Vagina (tissue), 2 donors: ENCODE data around the gene SMPD2. TPM values are rescaled to one million over a fixed set of nuclear protein-coding genes. Genes with fewer than 3 reads are reported as not detected.

Experiments
- DNase-seq, 2 donors: peaks; one replicate each; pipeline ENCODE4 v3.0.0-alpha.2; 2017; ENCODE audit errors: extremely low spot score in 2 of 2
- H3K27ac ChIP-seq: fragments of 200-600 bp; sonication (generic); one replicate; pipeline ENCODE4 v1.5.1; 2019
- H3K27me3 ChIP-seq: fragments of 200-600 bp; sonication (generic); one replicate; pipeline ENCODE4 v1.5.1; 2019
- H3K36me3 ChIP-seq, 2 donors: fragments of 200-600 bp; sonication (generic); one replicate each; pipeline ENCODE4 v1.5.1; 2017 to 2019
- H3K4me1 ChIP-seq: fragments of 200-600 bp; sonication (generic); one replicate; pipeline ENCODE4 v1.5.1; 2019
- H3K4me3 ChIP-seq, 2 donors: fragments of 200-600 bp; sonication (generic); 1 replicate in 1 of 2; 2 replicates in 1 of 2; pipeline ENCODE4 v1.5.1; 2016 to 2019
- H3K9me3 ChIP-seq: fragments of 200-600 bp; sonication (generic); one replicate; pipeline ENCODE4 v1.5.1; 2019
- CTCF ChIP-seq, 3 experiments: fragments of 450-650 bp in 2 of 3; fragments of 200-600 bp in 1 of 3; sonication (generic) in 1 of 3; IDR thresholded peaks; one replicate each; pipeline ENCODE4 v1.5.1; 2017 to 2019; ENCODE audit warnings: antibody characterized with exemption in 3 of 3, mild to moderate bottlenecking in 2 of 3, moderate library complexity in 2 of 3
- POLR2A ChIP-seq, 2 donors: fragments of 450-650 bp; IDR thresholded peaks; one replicate each; pipeline ENCODE4 v1.6.1; 2017; ENCODE audit warnings: antibody characterized with exemption in 2 of 2, mild to moderate bottlenecking in 2 of 2, moderate library complexity in 2 of 2
- POLR2AphosphoS5 ChIP-seq, 2 donors: sonication (generic); formaldehyde crosslinking; IDR thresholded peaks; one replicate each; pipeline ENCODE4 v1.9.0; 2017; ENCODE audit warnings: antibody characterized with exemption in 2 of 2, mild to moderate bottlenecking in 2 of 2, low read depth in 1 of 2; ENCODE audit not compliant: insufficient read depth in 1 of 2
- intact Hi-C: fragments of 100-400 bp; cut with DNase I; formaldehyde crosslinking; loops from one replicate; pipeline ENCODE4 v1.15.1; 2023
- total RNA-seq: library from RNA; depleted of rRNA; stranded (reverse); fragments of >200 nt; gene quantifications from one replicate; pipeline ENCODE4 v1.2.3, GENCODE V29; 2016

Gene SMPD2
- total RNA-seq: 21.4 TPM

GRCh38 chr6:109440331-109441068, at the start of gene SMPD2, which contains the start of gene PPIL6:
SMPD2 (plus strand) TSS chr6:109440724; CDS start chr6:109441122, 398 bp downstream.
PPIL6 (minus strand) TSS chr6:109440628; CDS start chr6:109440590, 38 bp downstream.
- peaks cover 35% of the 10 kb centered on the region for H3K4me1 ChIP-seq
- H3K36me3 ChIP-seq: peaks cover 0 to 23% of the 10 kb centered on the region in 2 donors
- DNase-seq: peak in 1 of 2 donors; percentile 88
- H3K9me3 ChIP-seq: no peaks in the 10 kb centered on the region
- H3K27ac ChIP-seq: peak within 1 kb of the TSS; percentile 87
- intact Hi-C loops: loop anchor here (5.0 kb wide), 1 partner anchor 58 kb away; the partner anchor contains the start of gene CD164
- peak within 1 kb of the TSS; percentile 76 to 81 for H3K4me3 ChIP-seq
- H3K27me3 ChIP-seq: no peaks in the 10 kb centered on the region
- TF ChIP-seq POLR2A (IDR thresholded peaks at IDR 0.05) (no peak), POLR2AphosphoS5 (IDR thresholded peaks at IDR 0.05; ENCODE audit: insufficient read depth in 1 of 2, low read depth in 1 of 2) (peak; percentile 17 to 70)

GRCh38 chr6:109393157-109393885, 47.2 kb upstream of the SMPD2 start:
- intact Hi-C loops: no loop called here
- H3K4me3 ChIP-seq: no peak overlapping the region
- TF ChIP-seq POLR2AphosphoS5 (IDR thresholded peaks at IDR 0.05; ENCODE audit: insufficient read depth in 1 of 2, low read depth in 1 of 2): no peak
- no peak for TF ChIP-seq CTCF (IDR thresholded peaks at IDR 0.05)
- no peak for TF ChIP-seq POLR2A (IDR thresholded peaks at IDR 0.05)
- H3K36me3 ChIP-seq: no peaks in the 10 kb centered on the region
- no peak overlapping the region for H3K27ac ChIP-seq
- H3K4me1 ChIP-seq: no peaks in the 10 kb centered on the region
- no peaks in the 10 kb centered on the region for H3K9me3 ChIP-seq
- DNase-seq: no peak
- no peaks in the 10 kb centered on the region for H3K27me3 ChIP-seq

- H3K36me3 ChIP-seq: no peaks in the 10 kb centered on the region
- no peak overlapping the region for H3K4me3 ChIP-seq
- no peaks in the 10 kb centered on the region for H3K9me3 ChIP-seq
- intact Hi-C loops: no loop called here
- no peaks in the 10 kb centered on the region for H3K4me1 ChIP-seq
- no peaks in the 10 kb centered on the region for H3K27me3 ChIP-seq
- H3K27ac ChIP-seq: no peak overlapping the region
- TF ChIP-seq POLR2AphosphoS5 (IDR thresholded peaks at IDR 0.05; ENCODE audit: insufficient read depth in 1 of 2, low read depth in 1 of 2) (peak in 1 of 2 donors; percentile 43), POLR2A (IDR thresholded peaks at IDR 0.05) (no peak), CTCF (IDR thresholded peaks at IDR 0.05) (no peak)
- no peak for DNase-seq
Observed at GRCh38 chr6:109393886-109394281, 46.6 kb upstream of the SMPD2 start.

- Histone ChIP-seq H3K4me1 (no peaks in the 10 kb centered on the region), H3K36me3 (no peaks in the 10 kb centered on the region), H3K9me3 (no peaks in the 10 kb centered on the region), H3K27me3 (no peaks in the 10 kb centered on the region), H3K27ac (no peak overlapping the region), H3K4me3 (no peak overlapping the region)
- TF ChIP-seq CTCF (IDR thresholded peaks at IDR 0.05) (no peak), POLR2AphosphoS5 (IDR thresholded peaks at IDR 0.05; ENCODE audit: insufficient read depth in 1 of 2, low read depth in 1 of 2) (no peak), POLR2A (IDR thresholded peaks at IDR 0.05) (no peak)
- no peak for DNase-seq
- intact Hi-C loops: no loop called here
Observed at GRCh38 chr6:109396046-109396718, 44.3 kb upstream of the SMPD2 start.

GRCh38 chr6:109397020-109397419, 43.5 kb upstream of the SMPD2 start:
- TF ChIP-seq POLR2A (IDR thresholded peaks at IDR 0.05) (no peak), CTCF (IDR thresholded peaks at IDR 0.05) (no peak), POLR2AphosphoS5 (IDR thresholded peaks at IDR 0.05; ENCODE audit: insufficient read depth in 1 of 2, low read depth in 1 of 2) (no peak)
- Histone ChIP-seq H3K27ac (no peak overlapping the region), H3K36me3 (no peaks in the 10 kb centered on the region), H3K4me3 (no peak overlapping the region), H3K4me1 (no peaks in the 10 kb centered on the region), H3K9me3 (no peaks in the 10 kb centered on the region), H3K27me3 (no peaks in the 10 kb centered on the region)
- intact Hi-C loops: no loop called here
- DNase-seq: no peak
